RWPE2 (cell line): Measurements from ENCODE around the gene COL26A1.
A peak's percentile ranks its signal among the peaks of the same experiment; 100 is the strongest.

Experiments
- ATAC-seq: fragments of 200-7000 bp; cut with Tn5 transposase; 3 replicates; pipeline ENCODE4 v1.9.1; 2021; ENCODE audit warnings: low read depth
- DNase-seq: peaks from one replicate; pipeline ENCODE4 v3.0.0-alpha.2; 2020; ENCODE audit warnings: low spot score
- H3K27ac ChIP-seq: fragments of 450-650 bp; 2 replicates; pipeline ENCODE4 v1.5.1; 2017; ENCODE audit warnings: mild to moderate bottlenecking; ENCODE audit not compliant: poor library complexity, severe bottlenecking
- H3K27me3 ChIP-seq: fragments of 250-450 bp; sonication (Bioruptor Pico); 2 replicates; pipeline ENCODE4 v1.5.1; 2021; ENCODE audit warnings: mild to moderate bottlenecking, moderate library complexity; ENCODE audit not compliant: insufficient read depth, poor library complexity, severe bottlenecking
- H3K36me3 ChIP-seq: fragments of 250-450 bp; sonication (Bioruptor Pico); 2 replicates; pipeline ENCODE4 v1.5.1; 2020; ENCODE audit warnings: low read depth, mild to moderate bottlenecking, moderate library complexity
- H3K4me1 ChIP-seq: fragments of 250-450 bp; sonication (Bioruptor Pico); 2 replicates; pipeline ENCODE4 v1.5.1; 2021; ENCODE audit warnings: mild to moderate bottlenecking, moderate library complexity; ENCODE audit not compliant: insufficient read depth, poor library complexity, severe bottlenecking
- H3K4me3 ChIP-seq: fragments of 250-450 bp; sonication (Bioruptor Pico); 2 replicates; pipeline ENCODE4 v1.5.1; 2021; ENCODE audit warnings: mild to moderate bottlenecking, moderate library complexity; ENCODE audit not compliant: severe bottlenecking
- H3K9me3 ChIP-seq: fragments of 250-450 bp; sonication (Bioruptor Pico); 2 replicates; pipeline ENCODE4 v1.5.1; 2021; ENCODE audit warnings: mild to moderate bottlenecking, moderate library complexity; ENCODE audit not compliant: severe bottlenecking
- TF ChIP-seq, protein P1 (sequence below): fragments of 450-650 bp; IDR thresholded peaks from one replicate; pipeline ENCODE4 v1.5.1; 2017; ENCODE audit warnings: mild to moderate bottlenecking, moderate library complexity; ENCODE audit not compliant: poor library complexity, severe bottlenecking

Gene COL26A1

DNA sequence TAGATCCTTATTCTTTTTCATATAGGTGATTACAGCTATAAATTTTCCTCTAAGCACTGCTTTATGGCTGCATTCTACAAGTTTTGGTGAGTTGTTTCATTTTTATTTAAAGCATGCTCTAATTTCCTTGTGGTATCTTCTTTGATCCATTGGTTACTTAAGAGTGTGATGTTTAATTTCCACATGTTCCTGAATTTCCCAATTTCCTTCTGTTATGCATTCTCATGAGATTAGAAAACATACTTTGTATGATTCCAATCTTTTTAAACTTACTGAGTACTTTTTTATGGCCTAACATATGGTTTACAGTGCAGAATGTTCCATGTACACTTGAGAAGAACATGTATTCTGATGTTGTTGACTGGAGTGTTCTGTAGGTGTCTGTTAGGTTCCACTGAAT, 213.0 kb downstream of the COL26A1 start:
- H3K27me3 ChIP-seq = no peaks in the 10 kb centered on the region
- peaks cover 2% of the 10 kb centered on the region for H3K9me3 ChIP-seq
- ATAC-seq = no peak
- H3K36me3 ChIP-seq = no peaks in the 10 kb centered on the region
- H3K27ac ChIP-seq = no peak overlapping the region
- H3K4me3 ChIP-seq = no peak overlapping the region
- no peak for DNase-seq
- TF ChIP-seq, protein P1, sequence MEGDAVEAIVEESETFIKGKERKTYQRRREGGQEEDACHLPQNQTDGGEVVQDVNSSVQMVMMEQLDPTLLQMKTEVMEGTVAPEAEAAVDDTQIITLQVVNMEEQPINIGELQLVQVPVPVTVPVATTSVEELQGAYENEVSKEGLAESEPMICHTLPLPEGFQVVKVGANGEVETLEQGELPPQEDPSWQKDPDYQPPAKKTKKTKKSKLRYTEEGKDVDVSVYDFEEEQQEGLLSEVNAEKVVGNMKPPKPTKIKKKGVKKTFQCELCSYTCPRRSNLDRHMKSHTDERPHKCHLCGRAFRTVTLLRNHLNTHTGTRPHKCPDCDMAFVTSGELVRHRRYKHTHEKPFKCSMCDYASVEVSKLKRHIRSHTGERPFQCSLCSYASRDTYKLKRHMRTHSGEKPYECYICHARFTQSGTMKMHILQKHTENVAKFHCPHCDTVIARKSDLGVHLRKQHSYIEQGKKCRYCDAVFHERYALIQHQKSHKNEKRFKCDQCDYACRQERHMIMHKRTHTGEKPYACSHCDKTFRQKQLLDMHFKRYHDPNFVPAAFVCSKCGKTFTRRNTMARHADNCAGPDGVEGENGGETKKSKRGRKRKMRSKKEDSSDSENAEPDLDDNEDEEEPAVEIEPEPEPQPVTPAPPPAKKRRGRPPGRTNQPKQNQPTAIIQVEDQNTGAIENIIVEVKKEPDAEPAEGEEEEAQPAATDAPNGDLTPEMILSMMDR = no peak
- no peaks in the 10 kb centered on the region for H3K4me1 ChIP-seq

DNA sequence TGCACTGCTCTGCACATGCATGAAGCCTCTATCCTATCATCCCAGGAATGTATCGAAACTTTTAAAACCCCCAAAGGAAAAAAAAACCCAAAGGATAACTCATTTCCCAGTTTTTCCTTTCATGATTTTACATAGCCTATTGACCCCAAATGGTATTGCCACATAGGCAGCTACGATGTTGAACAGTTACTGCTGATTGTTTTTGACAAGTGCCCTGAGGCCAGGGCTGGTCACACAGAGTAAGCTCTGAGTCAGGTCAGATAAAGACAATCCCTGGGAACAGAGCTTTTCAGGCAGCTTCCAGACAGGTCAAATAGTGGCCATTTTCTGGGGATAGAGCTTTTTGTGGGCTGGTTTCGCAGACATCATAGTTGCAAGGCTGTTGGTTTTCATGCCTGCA, 214.3 kb downstream of the COL26A1 start:
- TF ChIP-seq, protein P1 = no peak
- H3K9me3 ChIP-seq = no peaks in the 10 kb centered on the region

DNA sequence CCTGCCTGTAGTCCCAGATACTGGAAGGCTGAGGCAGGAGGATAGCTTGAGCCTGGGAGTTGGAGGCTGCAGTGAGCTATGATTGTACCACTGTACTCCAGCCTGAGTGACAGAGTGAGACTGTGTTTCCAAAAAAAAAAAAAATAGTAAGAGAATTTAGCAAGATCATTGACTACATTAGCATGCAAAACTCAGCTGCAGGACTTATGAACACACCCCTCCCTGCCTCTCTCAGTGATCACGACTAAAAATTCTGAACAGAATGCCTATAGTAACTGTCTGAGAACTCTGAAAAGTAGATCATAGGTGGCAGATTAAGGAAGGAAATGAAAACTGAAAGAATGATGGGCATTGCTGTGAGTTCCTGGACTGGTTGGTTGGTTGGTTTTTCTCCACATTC, 215.9 kb downstream of the COL26A1 start:
- H3K27ac ChIP-seq = no peak overlapping the region
- TF ChIP-seq, protein P1 = no peak

More for the DNA sequence above, 214.3 kb downstream of the COL26A1 start:
- no peaks in the 10 kb centered on the region for H3K4me1 ChIP-seq
- no peak overlapping the region for H3K27ac ChIP-seq
- ATAC-seq = no peak
- DNase-seq = peak; percentile 6
- no peaks in the 10 kb centered on the region for H3K27me3 ChIP-seq
- no peaks in the 10 kb centered on the region for H3K36me3 ChIP-seq
- H3K4me3 ChIP-seq = no peak overlapping the region

DNA sequence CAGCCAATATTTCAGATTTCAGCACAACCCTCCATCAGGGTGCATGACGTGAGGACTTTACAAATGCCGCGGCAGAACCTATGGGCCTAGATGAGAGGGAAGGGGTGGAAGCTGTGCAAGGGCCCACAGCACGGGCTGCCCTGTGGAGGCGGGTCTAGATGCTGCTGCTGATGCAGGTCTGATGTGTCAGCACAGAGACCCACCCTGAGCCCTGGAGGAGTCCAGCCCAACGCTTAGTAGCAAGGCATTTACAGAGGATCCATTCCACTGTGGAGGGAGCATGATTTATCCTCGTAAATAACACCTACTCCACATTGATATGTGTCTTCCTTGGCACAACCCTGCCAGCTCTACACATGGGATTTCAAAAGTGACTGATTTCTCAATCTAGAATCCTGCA, 217.9 kb downstream of the COL26A1 start:
- Histone ChIP-seq H3K4me1 (no peaks in the 10 kb centered on the region), H3K9me3 (no peaks in the 10 kb centered on the region), H3K4me3 (no peak overlapping the region), H3K36me3 (no peaks in the 10 kb centered on the region), H3K27me3 (no peaks in the 10 kb centered on the region), H3K27ac (no peak overlapping the region)
- peak; percentile 9 for DNase-seq
- TF ChIP-seq, protein P1 = no peak
- no peak for ATAC-seq

More for the DNA sequence above, 215.9 kb downstream of the COL26A1 start:
- Histone ChIP-seq H3K4me1 (no peaks in the 10 kb centered on the region), H3K9me3 (no peaks in the 10 kb centered on the region), H3K36me3 (no peaks in the 10 kb centered on the region), H3K4me3 (no peak overlapping the region), H3K27me3 (no peaks in the 10 kb centered on the region)
- ATAC-seq = no peak
- DNase-seq = peak; percentile 2

DNA sequence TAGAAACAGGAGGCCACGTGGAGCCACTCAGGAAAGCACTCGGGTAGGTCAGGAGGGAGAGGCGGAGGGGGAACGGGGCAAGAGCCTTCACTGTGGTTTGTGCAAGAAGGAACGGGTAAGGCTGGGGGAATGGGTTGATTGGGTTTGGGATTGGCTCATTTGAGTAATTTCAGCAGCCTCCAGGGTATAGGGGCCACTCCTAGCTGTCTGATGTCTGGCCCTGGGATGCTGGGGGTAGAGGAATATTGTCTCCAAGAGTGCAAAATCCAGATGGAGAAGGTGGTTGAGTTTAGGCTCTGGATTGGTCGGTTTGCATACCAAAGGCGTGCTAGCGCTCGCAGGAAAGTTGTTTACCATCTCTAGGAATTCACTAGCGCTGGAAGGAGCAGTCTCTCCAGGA, 219.2 kb downstream of the COL26A1 start:
- TF ChIP-seq, protein P1 = no peak
- ATAC-seq (no peak), DNase-seq (peak; percentile 14)
- Histone ChIP-seq H3K4me1 (no peaks in the 10 kb centered on the region), H3K4me3 (no peak overlapping the region), H3K27ac (no peak overlapping the region), H3K9me3 (no peaks in the 10 kb centered on the region), H3K36me3 (no peaks in the 10 kb centered on the region), H3K27me3 (no peaks in the 10 kb centered on the region)
